GM21515 (cell line): ENCODE measurements around the gene KCNAB1.

Experiments used
- ATAC-seq: cut with Tn5 transposase; IDR thresholded peaks from one replicate; pipeline ENCODE4 v1.9.1; 2021; ENCODE audit not compliant: unreplicated experiment

The KCNAB1 gene

DNA sequence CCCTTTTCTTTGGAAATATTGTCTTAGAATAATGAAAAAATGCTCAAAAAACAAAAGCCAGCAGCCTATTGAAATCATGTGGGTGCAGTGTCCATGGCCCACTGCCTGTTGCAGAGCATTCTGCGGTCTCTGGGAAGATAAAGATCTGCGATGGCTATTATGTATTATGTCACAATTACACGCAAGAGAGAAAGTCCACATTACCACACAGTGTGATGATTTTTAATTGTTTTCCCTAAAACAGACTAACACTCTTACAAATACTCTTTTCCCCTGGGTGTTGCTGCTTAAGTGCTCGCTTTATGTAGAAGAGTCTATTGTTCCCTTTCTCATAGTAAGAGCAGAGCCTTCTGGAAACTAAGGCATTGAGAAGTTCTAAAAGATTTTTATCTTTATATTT, 402.3 kb downstream of the KCNAB1 start:
- no peak for ATAC-seq

DNA sequence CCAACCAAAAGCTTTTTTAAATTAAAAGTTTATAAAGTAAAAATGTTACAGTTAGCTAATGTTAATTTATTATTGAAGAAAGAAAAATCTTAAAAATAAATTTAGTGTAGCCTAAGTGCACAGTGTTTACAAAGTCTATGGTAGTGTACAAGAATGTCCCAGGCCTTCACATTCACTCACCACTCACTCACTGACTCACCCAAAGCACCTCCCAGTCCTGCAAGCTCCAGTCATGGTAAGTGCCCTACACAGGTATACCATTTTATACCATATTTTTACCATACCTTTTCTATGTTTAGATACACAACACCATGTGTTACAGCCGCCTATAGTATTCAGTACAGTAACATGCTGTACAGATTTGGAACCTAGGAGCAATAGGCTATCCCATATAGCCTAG, 405.4 kb downstream of the KCNAB1 start:
- no peak for ATAC-seq

GRCh38 chr3:156527060-156527459, 406.7 kb downstream of the KCNAB1 start:
- no peak for ATAC-seq

GRCh38 chr3:156530980-156531379, 410.6 kb downstream of the KCNAB1 start:
- ATAC-seq: no peak

GRCh38 chr3:156532730-156533129, 412.4 kb downstream of the KCNAB1 start:
- ATAC-seq: no peak

- no peak for ATAC-seq
Measured at GRCh38 chr3:156533205-156533604, 412.8 kb downstream of the KCNAB1 start.

GRCh38 chr3:156535162-156535627, 414.8 kb downstream of the KCNAB1 start:
- ATAC-seq: no peak

DNA sequence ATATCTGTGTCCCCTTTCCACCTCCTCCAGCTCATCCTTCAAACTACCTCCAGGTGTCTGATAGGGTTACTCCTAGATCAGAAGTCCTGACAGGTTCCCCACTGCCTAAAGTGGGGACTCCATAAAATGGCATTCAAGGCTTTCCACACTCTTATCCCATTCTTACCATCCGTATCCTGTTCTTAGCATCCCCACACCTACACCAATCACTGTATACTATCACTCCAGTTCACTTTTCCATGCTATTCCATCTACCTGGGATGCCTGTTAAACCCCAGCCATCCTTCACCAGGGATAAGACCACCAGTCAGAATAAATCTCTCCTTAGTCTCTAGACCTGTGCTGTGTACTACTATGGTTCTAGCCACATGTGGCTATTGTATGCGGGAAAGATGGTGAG, 415.4 kb downstream of the KCNAB1 start:
- ATAC-seq: no peak

DNA sequence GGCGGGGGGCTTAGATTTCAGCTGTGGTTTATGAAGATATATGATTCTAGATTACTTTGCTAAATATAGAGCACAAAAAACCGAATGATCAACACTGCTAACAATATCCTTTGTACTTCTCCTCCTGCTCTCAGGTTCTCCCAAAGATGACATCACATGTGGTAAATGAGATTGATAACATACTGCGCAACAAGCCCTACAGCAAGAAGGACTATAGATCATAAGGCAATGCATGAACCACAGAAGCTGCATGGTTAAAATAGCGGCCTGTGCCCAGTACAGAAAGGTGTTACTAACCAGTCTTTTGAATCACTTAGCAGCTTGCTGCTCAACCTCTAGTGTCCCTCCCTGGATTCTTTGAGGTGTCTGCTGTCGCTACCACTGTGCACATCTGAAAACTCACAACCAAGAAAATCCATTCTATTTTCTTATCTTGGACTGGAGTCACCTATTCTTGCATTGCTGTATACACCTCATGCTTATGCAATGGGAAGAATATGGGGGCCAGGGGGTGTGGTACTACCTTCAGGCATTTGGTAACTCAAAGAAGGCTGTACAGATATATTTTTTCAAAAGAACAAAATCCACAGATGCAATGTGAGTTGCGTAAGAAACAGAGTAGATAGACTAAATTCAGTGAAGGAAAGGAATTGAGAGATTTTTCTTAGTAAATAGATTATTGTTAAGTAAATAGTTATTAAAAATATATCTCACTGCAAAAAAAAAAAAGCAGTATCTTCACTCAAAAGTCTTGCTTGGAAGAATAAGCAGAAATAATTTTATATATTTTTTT, 416.3 kb downstream of the KCNAB1 start:
- ATAC-seq: no peak

- ATAC-seq: no peak
Measured at GRCh38 chr3:156539051-156539450, 418.7 kb downstream of the KCNAB1 start.

- no peak for ATAC-seq
Measured at GRCh38 chr3:156539802-156540201, 419.4 kb downstream of the KCNAB1 start.

GRCh38 chr3:156542101-156543042, 422.0 kb downstream of the KCNAB1 start:
- no peak for ATAC-seq

- ATAC-seq: no peak
Measured at GRCh38 chr3:156543043-156543555, 422.7 kb downstream of the KCNAB1 start.

- no peak for ATAC-seq
Measured at GRCh38 chr3:156547637-156548036, 427.3 kb downstream of the KCNAB1 start.

DNA sequence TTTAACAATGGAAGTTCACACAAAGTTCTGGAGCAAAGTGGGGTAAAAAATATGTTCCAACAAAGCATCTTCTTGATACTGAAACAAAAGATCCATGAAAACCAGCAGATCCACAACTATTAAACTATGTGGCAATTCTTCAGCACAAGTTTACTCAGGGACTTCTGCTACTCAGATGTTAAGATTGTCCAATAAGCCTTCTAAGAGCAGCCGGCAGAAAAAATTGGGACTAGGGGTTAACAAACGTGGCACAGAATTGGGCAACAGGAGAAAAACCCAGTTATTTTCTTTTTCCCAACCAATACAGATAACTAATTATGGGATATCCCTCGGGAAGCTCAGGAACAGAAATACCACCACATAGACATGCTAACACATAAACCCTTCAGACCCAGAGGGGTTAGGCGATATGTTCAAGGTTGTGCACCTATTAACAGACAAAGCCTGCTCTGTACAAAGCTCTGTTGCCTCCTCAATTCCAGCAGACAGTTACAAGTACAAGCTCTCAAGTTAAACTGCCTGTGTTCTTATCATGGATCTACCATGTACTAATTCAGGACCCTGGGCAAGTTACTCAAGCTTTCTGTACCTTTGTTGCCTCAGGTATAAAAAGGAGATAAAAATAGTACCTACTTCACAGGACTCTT, 427.8 kb downstream of the KCNAB1 start:
- ATAC-seq: no peak

- ATAC-seq: no peak
Measured at GRCh38 chr3:156548902-156549301, 428.5 kb downstream of the KCNAB1 start.

GRCh38 chr3:156551261-156551660, 430.9 kb downstream of the KCNAB1 start:
- no peak for ATAC-seq

DNA sequence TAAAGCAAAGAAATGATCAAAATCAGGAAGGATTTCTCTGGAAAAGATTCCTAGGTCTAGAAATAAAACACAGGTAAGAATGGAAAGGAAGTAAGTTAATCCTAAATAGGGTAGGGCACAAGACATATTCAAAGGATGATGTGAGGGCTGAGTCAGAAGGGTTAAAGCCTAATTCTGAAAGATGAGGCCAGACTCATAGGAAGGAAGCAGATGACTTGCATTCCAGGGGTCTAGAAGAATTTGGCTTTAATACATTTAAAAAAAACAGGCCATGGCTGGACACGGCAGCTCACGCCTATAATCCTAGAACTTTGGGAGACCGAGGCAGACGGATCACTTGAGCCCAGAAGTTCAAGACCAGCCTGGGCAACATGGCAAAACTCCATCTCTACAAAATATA, 431.4 kb downstream of the KCNAB1 start:
- no peak for ATAC-seq

DNA sequence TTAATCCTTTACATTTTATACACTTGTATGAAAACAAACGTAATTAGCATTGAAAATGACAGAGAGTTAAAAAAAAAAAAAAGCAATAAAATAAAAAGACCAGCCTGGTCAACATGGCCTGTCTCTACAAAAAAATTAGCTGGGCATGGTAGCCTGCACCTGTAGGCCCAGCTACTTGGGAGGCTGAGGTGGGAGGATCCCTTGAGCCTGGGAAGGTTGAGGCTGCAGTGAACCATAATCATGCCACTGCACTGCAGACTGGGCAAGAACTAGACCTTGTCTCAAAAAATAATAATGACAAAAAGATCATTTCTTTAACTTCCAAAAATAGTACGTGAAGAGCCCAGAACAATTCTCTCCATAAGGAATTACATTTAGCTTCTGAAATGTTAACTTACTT, 432.6 kb downstream of the KCNAB1 start:
- no peak for ATAC-seq

GRCh38 chr3:156553705-156554356, 433.5 kb downstream of the KCNAB1 start:
- no peak for ATAC-seq

DNA sequence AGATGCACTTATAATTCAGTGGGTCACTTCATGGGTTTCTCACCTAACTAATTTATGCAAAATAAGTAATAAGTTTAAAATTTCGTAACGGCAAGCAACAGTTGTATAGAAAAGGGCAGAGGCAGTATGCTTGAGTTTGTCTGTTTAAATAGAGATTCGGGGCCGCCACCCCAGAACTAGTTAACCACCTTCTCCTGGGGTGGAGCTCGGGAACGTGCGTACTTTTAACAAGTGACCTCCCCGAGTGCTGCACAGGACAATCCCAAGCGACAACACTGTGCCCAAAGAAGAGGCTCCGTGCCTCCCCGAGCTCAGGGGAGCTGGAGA, 434.1 kb downstream of the KCNAB1 start:
- ATAC-seq: no peak
